A549 treated with CpdA at 1 μM for 4 hours (cell line): Measurements from ENCODE around the gene NR1D2. TPM values are rescaled to one million over a fixed set of nuclear protein-coding genes. Genes with fewer than 3 reads are reported as not detected.

Experiments used
- total RNA-seq: library from RNA; stranded (reverse); fragments of 200-300 nt; extraction: Qiagen RNA extraction; gene quantifications from 5 replicates; pipeline ENCODE4 v1.2.3, GENCODE V29; 2022; ENCODE audit warnings: low read depth

The NR1D2 gene
- total RNA-seq = 5.6 to 7.1 TPM (median 5.9 TPM) in 5 replicates

GRCh38 chr3:23944861-23945662 lies at the start of gene NR1D2:
Gene NR1D2 (plus strand): TSS chr3:23945286. CDS start chr3:23945579, 293 bp downstream.

GRCh38 chr3:23916886-23917678 lies 28.0 kb upstream of the NR1D2 start, which contains the start of the genes NKIRAS1 and RPL15:
Gene NKIRAS1 (minus strand): TSS chr3:23916990. CDS start chr3:23910904, 6,086 bp downstream.
Gene RPL15 (plus strand): TSS chr3:23917132. CDS start chr3:23917860, 728 bp downstream.

Other genes starting within 250 kb of the NR1D2 start
- 84.9 to 105 TPM (median 96.6 TPM) in 5 replicates for gene UBE2E1, start 139.3 kb upstream of the NR1D2 start, total RNA-seq
- gene NKIRAS1, start 28.3 kb upstream of the NR1D2 start, total RNA-seq = 8.0 to 10.1 TPM (median 9.0 TPM) in 5 replicates
- gene RPL15, start 28.2 kb upstream of the NR1D2 start, total RNA-seq = 2,891 to 3,200 TPM (median 2,993 TPM) in 5 replicates